NCI-H2107 (cell line): ENCODE results near the gene BDNF.

ENCODE experiments used
- DNase-seq: peaks from one replicate; lab custom pipeline; 2025; lab: John Stamatoyannopoulos, UW

BDNF gene

GRCh38 chr11:27705873-27706820 is 5.9 kb upstream of the BDNF start:
- DNase-seq, result no peak

- DNase-seq, result no peak
Observed at GRCh38 chr11:27703481-27703880, 3.2 kb upstream of the BDNF start.

GRCh38 chr11:27702811-27703210 is 2.6 kb upstream of the BDNF start:
- no peak for DNase-seq

GRCh38 chr11:27701355-27702105 is 1.3 kb upstream of the BDNF start:
- no peak for DNase-seq

GRCh38 chr11:27699926-27700350 is 317 bp downstream of the BDNF start:
- DNase-seq, result no peak

GRCh38 chr11:27699242-27699925 is 871 bp downstream of the BDNF start:
- no peak for DNase-seq

GRCh38 chr11:27698872-27699241 is 1.4 kb downstream of the BDNF start:
- DNase-seq, result peak; percentile 56

GRCh38 chr11:27697679-27698275 is 2.5 kb downstream of the BDNF start:
- DNase-seq, result no peak

GRCh38 chr11:27696961-27697360 is 3.3 kb downstream of the BDNF start:
- no peak for DNase-seq

GRCh38 chr11:27696115-27696514 is 4.1 kb downstream of the BDNF start:
- no peak for DNase-seq

- DNase-seq, result no peak
Observed at GRCh38 chr11:27694992-27695391, 5.3 kb downstream of the BDNF start.

GRCh38 chr11:27693398-27693797 is 6.9 kb downstream of the BDNF start:
- no peak for DNase-seq

- no peak for DNase-seq
Observed at GRCh38 chr11:27692781-27693180, 7.5 kb downstream of the BDNF start.

- no peak for DNase-seq
Observed at GRCh38 chr11:27688076-27688475, 12.2 kb downstream of the BDNF start.

- no peak for DNase-seq
Observed at GRCh38 chr11:27681664-27682063, 18.6 kb downstream of the BDNF start.

GRCh38 chr11:27679136-27680015 is 20.9 kb downstream of the BDNF start:
- DNase-seq, result no peak

- DNase-seq, result no peak
Observed at GRCh38 chr11:27678242-27678641, 22.0 kb downstream of the BDNF start.

- DNase-seq, result no peak
Observed at GRCh38 chr11:27677108-27677507, 23.1 kb downstream of the BDNF start.

- peak; percentile 3 for DNase-seq
Observed at GRCh38 chr11:27673979-27674663, 26.1 kb downstream of the BDNF start.

GRCh38 chr11:27672836-27673464 is 27.3 kb downstream of the BDNF start:
- DNase-seq, result peak; percentile 34
